ENCODE measurements around the gene ADAMTS5.

ADAMTS5 gene

GRCh38 chr21:26946744-26947446 is 20.0 kb downstream of the ADAMTS5 start:
- no peak for DNase-seq

- no peak for DNase-seq
These were observed 20.8 kb downstream of the ADAMTS5 start for GRCh38 chr21:26945916-26946675.

- no peak for DNase-seq
These were observed 23.0 kb downstream of the ADAMTS5 start for GRCh38 chr21:26943921-26944320.

GRCh38 chr21:26941421-26941820 is 25.5 kb downstream of the ADAMTS5 start:
- no peak for DNase-seq

- no peak for DNase-seq
These were observed 27.2 kb downstream of the ADAMTS5 start for GRCh38 chr21:26939601-26940111.

- no peak for DNase-seq
These were observed 30.2 kb downstream of the ADAMTS5 start for GRCh38 chr21:26936641-26937040.

- DNase-seq, result no peak
These were observed 30.9 kb downstream of the ADAMTS5 start for GRCh38 chr21:26935977-26936376.

- no peak for DNase-seq
These were observed 32.5 kb downstream of the ADAMTS5 start for GRCh38 chr21:26934383-26934782.

- no peak for DNase-seq
These were observed 33.4 kb downstream of the ADAMTS5 start for GRCh38 chr21:26933448-26933847.

- no peak for DNase-seq
These were observed 41.3 kb downstream of the ADAMTS5 start for GRCh38 chr21:26925636-26926035.

- no peak for DNase-seq
These were observed 41.8 kb downstream of the ADAMTS5 start for GRCh38 chr21:26925122-26925521.

- no peak for DNase-seq
These were observed 42.9 kb downstream of the ADAMTS5 start for GRCh38 chr21:26923986-26924385.

GRCh38 chr21:26920055-26920454 is 46.8 kb downstream of the ADAMTS5 start:
- DNase-seq, result no peak

- no peak for DNase-seq
These were observed 48.4 kb downstream of the ADAMTS5 start for GRCh38 chr21:26918323-26919079.

- DNase-seq, result no peak
These were observed 50.1 kb downstream of the ADAMTS5 start for GRCh38 chr21:26916799-26917198.

- DNase-seq, result no peak
These were observed 52.3 kb downstream of the ADAMTS5 start for GRCh38 chr21:26914557-26914956.

GRCh38 chr21:26912466-26912865 is 54.4 kb downstream of the ADAMTS5 start:
- no peak for DNase-seq

GRCh38 chr21:26909972-26910371 is 56.9 kb downstream of the ADAMTS5 start:
- no peak for DNase-seq

GRCh38 chr21:26900980-26901379 is 65.9 kb downstream of the ADAMTS5 start:
- no peak for DNase-seq

GRCh38 chr21:26892151-26892550 is 74.7 kb downstream of the ADAMTS5 start:
- DNase-seq, result no peak

- DNase-seq, result no peak
These were observed 78.0 kb downstream of the ADAMTS5 start for GRCh38 chr21:26888931-26889330.

GRCh38 chr21:26888256-26888655 is 78.6 kb downstream of the ADAMTS5 start:
- no peak for DNase-seq

GRCh38 chr21:26887251-26887650 is 79.6 kb downstream of the ADAMTS5 start:
- no peak for DNase-seq

GRCh38 chr21:26884436-26884835 is 82.5 kb downstream of the ADAMTS5 start:
- no peak for DNase-seq
